T-helper 2 cell treated with Interferon-gamma antibody and Interleukin-4, amounts not matched to agents 5 μg/mL and 100 μg/mL, for 36 hours (primary cell): ENCODE results near the gene MAML2.

Experiments
- DNase-seq: peaks from one replicate; pipeline ENCODE4 v3.0.0; 2021; ENCODE audit warnings: low spot score
- H3K27ac Mint-ChIP-seq: one replicate; pipeline ENCODE4 v1.8.0; 2021; ENCODE audit warnings: mild to moderate bottlenecking, mixed read lengths
- H3K27me3 Mint-ChIP-seq: one replicate; pipeline ENCODE4 v1.8.0; 2021; ENCODE audit warnings: low read depth, mixed read lengths
- H3K36me3 Mint-ChIP-seq: one replicate; pipeline ENCODE4 v1.8.0; 2021; ENCODE audit warnings: low read depth, mixed read lengths
- H3K4me1 Mint-ChIP-seq: one replicate; pipeline ENCODE4 v1.8.0; 2021; ENCODE audit warnings: low read depth, mixed read lengths
- H3K4me3 Mint-ChIP-seq: one replicate; pipeline ENCODE4 v1.8.0; 2022; ENCODE audit warnings: mild to moderate bottlenecking, moderate library complexity, mixed read lengths
- H3K9me3 Mint-ChIP-seq: one replicate; pipeline ENCODE4 v1.8.0; 2021; ENCODE audit warnings: mixed read lengths

MAML2 gene

DNA sequence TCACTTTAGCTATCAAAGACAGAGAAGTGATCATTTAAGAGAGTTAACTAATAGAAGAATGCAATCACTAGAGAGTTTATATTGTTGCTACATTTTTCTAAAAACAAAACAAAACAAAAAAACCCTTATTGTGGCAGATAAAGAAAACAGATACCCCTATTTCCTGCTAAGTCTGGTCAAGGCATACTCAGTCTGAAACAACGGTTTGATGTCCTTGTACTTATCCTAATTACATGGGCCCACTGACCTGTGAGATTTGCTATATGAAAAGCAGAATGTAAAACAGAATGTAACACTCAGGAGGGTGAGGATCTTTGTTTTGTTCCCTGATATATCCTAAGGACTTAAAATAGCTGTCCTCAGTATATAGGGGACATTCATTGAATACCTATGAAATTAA is 24.6 kb downstream of the MAML2 start:
- H3K27ac Mint-ChIP-seq = peak overlapping the region; percentile 53

GRCh38 chr11:96317985-96318384 is 25.0 kb downstream of the MAML2 start:
- Mint-ChIP-seq H3K36me3 (peaks cover 49% of the 10 kb centered on the region), H3K27me3 (no peaks in the 10 kb centered on the region), H3K9me3 (peaks cover 5% of the 10 kb centered on the region), H3K27ac (peak overlapping the region; percentile 53), H3K4me3 (no peak overlapping the region), H3K4me1 (peaks cover 52% of the 10 kb centered on the region)
- DNase-seq = no peak

More for the DNA sequence above, 24.6 kb downstream of the MAML2 start:
- peaks cover 50% of the 10 kb centered on the region for H3K36me3 Mint-ChIP-seq
- DNase-seq = no peak
- H3K27me3 Mint-ChIP-seq = no peaks in the 10 kb centered on the region
- peaks cover 5% of the 10 kb centered on the region for H3K9me3 Mint-ChIP-seq
- H3K4me3 Mint-ChIP-seq = no peak overlapping the region
- peaks cover 50% of the 10 kb centered on the region for H3K4me1 Mint-ChIP-seq

- Mint-ChIP-seq H3K36me3 (peaks cover 49% of the 10 kb centered on the region), H3K4me1 (peaks cover 53% of the 10 kb centered on the region), H3K27me3 (no peaks in the 10 kb centered on the region), H3K9me3 (peaks cover 5% of the 10 kb centered on the region), H3K4me3 (no peak overlapping the region), H3K27ac (no peak overlapping the region)
- no peak for DNase-seq
Observed at GRCh38 chr11:96317571-96317970, 25.4 kb downstream of the MAML2 start.

GRCh38 chr11:96316869-96317268 is 26.1 kb downstream of the MAML2 start:
- Mint-ChIP-seq H3K4me3 (no peak overlapping the region), H3K27me3 (no peaks in the 10 kb centered on the region), H3K4me1 (peaks cover 53% of the 10 kb centered on the region), H3K27ac (no peak overlapping the region), H3K9me3 (peaks cover 5% of the 10 kb centered on the region), H3K36me3 (peaks cover 46% of the 10 kb centered on the region)
- DNase-seq = no peak

DNA sequence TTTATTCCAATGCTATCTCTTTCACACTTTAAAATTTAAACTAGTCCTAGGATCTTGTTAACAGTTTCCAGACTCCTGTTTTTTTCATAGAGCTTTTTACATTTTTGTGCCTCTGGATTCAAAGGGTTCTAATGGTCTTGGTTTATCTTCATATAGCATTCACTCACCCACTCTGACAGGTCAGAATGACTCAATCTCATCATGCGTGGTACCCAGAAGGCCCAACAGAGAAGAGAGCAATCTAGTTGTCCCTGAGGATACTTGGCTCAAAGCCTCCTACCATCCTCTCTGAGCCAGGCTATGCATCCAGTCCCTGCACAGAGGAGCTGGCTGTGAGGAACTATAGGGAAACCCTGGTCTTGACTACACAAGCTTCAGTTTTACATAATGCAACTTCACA is 27.5 kb downstream of the MAML2 start:
- Mint-ChIP-seq H3K4me3 (no peak overlapping the region), H3K4me1 (peaks cover 51% of the 10 kb centered on the region), H3K27ac (no peak overlapping the region), H3K9me3 (peaks cover 5% of the 10 kb centered on the region), H3K36me3 (peaks cover 40% of the 10 kb centered on the region), H3K27me3 (no peaks in the 10 kb centered on the region)
- no peak for DNase-seq

DNA sequence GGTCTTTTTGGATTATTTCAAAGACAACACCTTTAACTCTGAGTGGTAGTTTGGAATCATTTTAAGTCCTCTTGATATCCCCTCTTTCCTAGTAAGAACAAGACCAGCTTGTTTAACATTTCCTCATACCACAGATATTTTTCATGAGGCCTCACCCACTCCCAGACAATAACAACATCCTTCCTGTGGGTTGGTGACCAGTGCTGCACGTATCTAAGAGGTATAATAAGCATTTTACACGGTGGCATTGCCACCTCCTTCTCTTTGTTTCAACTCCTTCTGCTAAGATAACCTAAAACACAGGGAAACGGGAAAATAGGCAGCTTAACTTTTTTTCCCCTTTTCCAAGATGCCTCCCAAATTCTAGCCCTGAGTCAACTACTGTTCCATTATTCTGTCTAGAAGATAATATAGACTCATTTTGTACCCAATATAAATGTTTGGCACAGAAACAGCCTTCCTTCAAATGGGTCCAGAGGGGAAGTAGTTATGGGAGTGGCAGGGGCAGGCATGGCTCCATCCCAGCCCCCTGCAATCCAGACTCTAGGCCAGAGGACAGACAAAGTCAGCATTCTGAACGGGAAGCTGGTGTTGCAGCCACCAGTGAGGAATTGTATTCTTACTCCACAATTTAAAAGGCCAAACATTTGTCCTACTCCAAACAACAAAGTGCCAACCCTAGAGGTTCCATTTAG is 28.5 kb downstream of the MAML2 start:
- peaks cover 5% of the 10 kb centered on the region for H3K9me3 Mint-ChIP-seq
- H3K27me3 Mint-ChIP-seq = no peaks in the 10 kb centered on the region
- no peak for DNase-seq
- H3K36me3 Mint-ChIP-seq = peaks cover 34% of the 10 kb centered on the region
- peak overlapping the region; percentile 71 for H3K27ac Mint-ChIP-seq
- peak overlapping the region; percentile 60 for H3K4me3 Mint-ChIP-seq
- H3K4me1 Mint-ChIP-seq = peaks cover 48% of the 10 kb centered on the region

DNA sequence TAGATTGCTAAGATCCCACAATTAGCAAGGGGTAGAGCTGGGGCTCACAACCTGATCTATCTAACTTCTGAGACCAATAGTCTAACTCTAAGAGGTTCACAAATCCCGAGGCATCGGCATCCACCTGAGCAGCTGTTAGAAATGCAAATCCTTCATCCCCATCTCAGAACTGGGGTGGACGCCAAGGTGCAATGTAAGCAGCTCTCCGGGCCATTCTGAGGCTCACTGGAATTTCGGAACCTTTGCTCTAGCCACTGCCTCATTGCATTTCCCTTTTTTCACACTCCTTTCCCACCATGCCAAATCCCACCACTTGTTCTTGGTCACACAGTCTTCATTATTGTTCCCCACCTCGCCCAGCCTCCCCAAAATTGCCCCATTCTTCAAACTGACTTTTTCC is 29.8 kb downstream of the MAML2 start:
- peaks cover 34% of the 10 kb centered on the region for H3K36me3 Mint-ChIP-seq
- peaks cover 44% of the 10 kb centered on the region for H3K4me1 Mint-ChIP-seq
- peak overlapping the region; percentile 55 for H3K27ac Mint-ChIP-seq
- DNase-seq = no peak
- no peak overlapping the region for H3K4me3 Mint-ChIP-seq
- peaks cover 5% of the 10 kb centered on the region for H3K9me3 Mint-ChIP-seq
- no peaks in the 10 kb centered on the region for H3K27me3 Mint-ChIP-seq

DNA sequence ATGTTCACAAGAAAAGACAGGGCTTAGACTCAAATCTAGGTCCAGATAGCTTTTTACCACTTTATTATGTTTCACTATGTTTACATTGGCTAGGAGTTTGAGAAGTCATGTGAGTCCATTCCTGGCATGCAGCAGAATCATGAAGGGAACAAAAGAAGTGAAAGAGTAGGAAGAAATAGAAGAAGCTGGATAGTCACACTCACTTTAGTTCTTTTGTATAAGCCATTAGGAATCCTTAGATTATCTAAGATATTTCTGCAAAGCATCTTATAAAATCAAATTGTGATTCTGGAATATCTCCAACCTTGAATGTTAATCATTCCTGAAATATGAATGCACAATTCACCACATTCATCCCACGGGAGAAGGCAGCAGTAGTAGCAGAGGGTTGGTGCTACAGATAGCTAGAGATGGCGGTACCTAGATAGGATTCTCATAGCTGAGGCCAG is 31.9 kb downstream of the MAML2 start:
- Mint-ChIP-seq H3K27ac (no peak overlapping the region), H3K27me3 (no peaks in the 10 kb centered on the region), H3K4me1 (peaks cover 45% of the 10 kb centered on the region), H3K4me3 (no peak overlapping the region), H3K36me3 (peaks cover 23% of the 10 kb centered on the region), H3K9me3 (peaks cover 5% of the 10 kb centered on the region)
- no peak for DNase-seq

- Mint-ChIP-seq H3K4me1 (peaks cover 40% of the 10 kb centered on the region), H3K27me3 (no peaks in the 10 kb centered on the region), H3K9me3 (peaks cover under 1% of the 10 kb centered on the region), H3K27ac (no peak overlapping the region), H3K4me3 (no peak overlapping the region), H3K36me3 (peaks cover 17% of the 10 kb centered on the region)
- no peak for DNase-seq
Observed at GRCh38 chr11:96310236-96310635, 32.8 kb downstream of the MAML2 start.

GRCh38 chr11:96309643-96310017 is 33.4 kb downstream of the MAML2 start:
- no peak for DNase-seq

GRCh38 chr11:96309016-96309642 is 33.9 kb downstream of the MAML2 start:
- Mint-ChIP-seq H3K9me3 (no peaks in the 10 kb centered on the region), H3K36me3 (peaks cover 8% of the 10 kb centered on the region), H3K27ac (no peak overlapping the region), H3K27me3 (no peaks in the 10 kb centered on the region), H3K4me3 (no peak overlapping the region), H3K4me1 (peaks cover 31% of the 10 kb centered on the region)
- no peak for DNase-seq

More at GRCh38 chr11:96309643-96310017, 33.4 kb downstream of the MAML2 start:
- Mint-ChIP-seq H3K36me3 (peaks cover 13% of the 10 kb centered on the region), H3K27ac (no peak overlapping the region), H3K9me3 (no peaks in the 10 kb centered on the region), H3K27me3 (no peaks in the 10 kb centered on the region), H3K4me3 (no peak overlapping the region), H3K4me1 (peaks cover 36% of the 10 kb centered on the region)

- H3K36me3 Mint-ChIP-seq = peaks cover 4% of the 10 kb centered on the region
- H3K4me1 Mint-ChIP-seq = peaks cover 28% of the 10 kb centered on the region
- H3K4me3 Mint-ChIP-seq = peak overlapping the region; percentile 61
- no peak for DNase-seq
- no peaks in the 10 kb centered on the region for H3K9me3 Mint-ChIP-seq
- no peak overlapping the region for H3K27ac Mint-ChIP-seq
- H3K27me3 Mint-ChIP-seq = no peaks in the 10 kb centered on the region
Observed at GRCh38 chr11:96307776-96308140, 35.2 kb downstream of the MAML2 start.

DNA sequence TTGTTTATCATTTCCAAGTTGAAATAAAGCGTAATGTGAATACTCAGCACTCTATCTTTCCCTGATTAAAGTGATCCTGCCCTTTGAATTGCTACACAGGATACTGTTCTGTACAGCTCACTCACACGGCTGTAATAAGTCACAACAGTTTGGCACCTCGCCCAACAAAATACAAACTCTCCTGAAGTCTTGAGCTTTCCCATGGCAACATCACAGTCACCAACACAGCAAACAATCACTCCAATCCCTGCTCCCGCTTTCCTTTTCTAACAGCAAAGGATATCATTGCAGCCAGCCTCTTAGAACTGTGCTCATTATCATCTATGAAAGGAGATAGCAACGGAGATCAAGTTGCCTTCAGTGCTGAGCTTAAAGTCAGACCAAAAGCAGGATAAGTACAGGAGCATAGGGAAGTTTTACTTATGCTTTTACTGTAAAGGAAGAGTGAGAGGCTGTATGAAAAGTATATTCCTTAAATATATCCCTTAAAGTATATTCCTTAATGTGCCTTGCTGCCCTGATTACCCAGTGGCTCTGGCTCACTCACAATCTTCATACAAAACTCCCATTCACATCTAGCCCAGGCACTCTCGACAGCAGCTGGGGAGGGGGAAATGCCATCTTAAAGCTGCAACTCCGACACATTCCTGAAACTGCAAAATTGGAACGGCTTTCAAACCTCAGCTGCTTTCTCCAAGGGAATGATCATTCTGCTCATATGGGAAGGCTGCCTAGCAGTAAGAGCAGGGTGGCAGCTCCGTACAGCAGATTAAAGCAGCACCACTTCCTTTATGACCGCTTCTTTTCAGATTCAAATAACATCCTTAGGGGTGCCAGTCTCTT is 35.8 kb downstream of the MAML2 start:
- peaks cover 4% of the 10 kb centered on the region for H3K36me3 Mint-ChIP-seq
- no peaks in the 10 kb centered on the region for H3K9me3 Mint-ChIP-seq
- H3K4me1 Mint-ChIP-seq = peaks cover 28% of the 10 kb centered on the region
- no peak for DNase-seq
- peak overlapping the region; percentile 61 for H3K4me3 Mint-ChIP-seq
- H3K27me3 Mint-ChIP-seq = no peaks in the 10 kb centered on the region
- peak overlapping the region; percentile 4 for H3K27ac Mint-ChIP-seq

DNA sequence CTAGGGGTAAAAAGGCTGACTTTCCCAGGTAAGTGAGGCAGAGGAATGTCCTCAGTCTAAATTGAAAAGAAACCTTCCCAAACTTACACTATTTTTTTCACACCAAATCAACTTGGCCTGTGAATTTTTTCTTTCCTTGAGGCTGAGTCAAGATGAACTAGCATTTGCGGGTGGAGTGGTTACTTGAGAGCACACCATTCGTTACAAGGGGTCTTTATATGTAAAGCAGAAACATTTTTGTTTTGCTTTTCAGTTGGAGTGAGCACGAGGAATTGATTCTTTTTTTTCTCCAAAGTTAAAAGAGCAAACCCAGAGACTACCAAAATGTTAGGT is 36.4 kb downstream of the MAML2 start:
- DNase-seq = no peak
- H3K36me3 Mint-ChIP-seq = peaks cover 4% of the 10 kb centered on the region
- peaks cover 28% of the 10 kb centered on the region for H3K4me1 Mint-ChIP-seq
- H3K27me3 Mint-ChIP-seq = no peaks in the 10 kb centered on the region
- no peak overlapping the region for H3K27ac Mint-ChIP-seq
- H3K9me3 Mint-ChIP-seq = no peaks in the 10 kb centered on the region
- no peak overlapping the region for H3K4me3 Mint-ChIP-seq
